Lung (tissue), 12 donors: ENCODE data around the gene GLT1D1. TPM values are rescaled to one million over a fixed set of nuclear protein-coding genes. Genes with fewer than 3 reads are reported as not detected.

ENCODE experiments used
- ATAC-seq: fragments of 200-7000 bp; cut with Tn5 transposase; one replicate; pipeline ENCODE4 v1.9.1; 2020; ENCODE audit warnings: moderate number of reproducible peaks; ENCODE audit not compliant: insufficient read depth, low FRiP score
- DNase-seq, 3 donors: peaks; one replicate each; pipeline ENCODE4 v3.0.0-alpha.2; 2013 to 2017
- H3K27ac ChIP-seq, 2 donors: one replicate each; pipeline ENCODE4 v1.5.1; 2013; ENCODE audit warnings: mild to moderate bottlenecking in 2 of 2, moderate library complexity in 2 of 2, control low read depth in 1 of 2, inconsistent platforms in 1 of 2, low read depth in 1 of 2, low read length in 1 of 2
- H3K27me3 ChIP-seq, 3 donors: one replicate each; pipeline ENCODE4 v1.5.1; 2013; ENCODE audit warnings: low read length in 2 of 3; ENCODE audit not compliant: control insufficient read depth in 3 of 3, insufficient read depth in 3 of 3
- H3K36me3 ChIP-seq, 4 donors: one replicate each; pipeline ENCODE4 v1.5.1; 2013; ENCODE audit warnings: low read length in 4 of 4, mild to moderate bottlenecking in 1 of 4, moderate library complexity in 1 of 4; ENCODE audit not compliant: control insufficient read depth in 4 of 4, insufficient read depth in 4 of 4
- H3K4me1 ChIP-seq, 5 donors: one replicate each; pipeline ENCODE4 v1.5.1; 2013; ENCODE audit warnings: low read length in 5 of 5, mild to moderate bottlenecking in 2 of 5, moderate library complexity in 1 of 5; ENCODE audit not compliant: control insufficient read depth in 5 of 5, insufficient read depth in 5 of 5
- H3K4me3 ChIP-seq: one replicate; pipeline ENCODE4 v1.5.1; 2013; ENCODE audit warnings: mild to moderate bottlenecking, control low read depth, moderate library complexity
- H3K9ac ChIP-seq, 2 donors: one replicate each; pipeline ENCODE4 v1.5.1; 2013; ENCODE audit warnings: low read length in 2 of 2, control low read depth in 1 of 2; ENCODE audit not compliant: insufficient read depth in 1 of 2
- H3K9me3 ChIP-seq, 4 donors: one replicate each; pipeline ENCODE4 v1.5.1; 2013; ENCODE audit warnings: low read length in 3 of 4, mild to moderate bottlenecking in 1 of 4, moderate library complexity in 1 of 4; ENCODE audit not compliant: control insufficient read depth in 4 of 4, insufficient read depth in 3 of 4
- WGBS, 2 donors: extraction: QIAGEN DNeasy Blood & Tissue Kit; methylation state at CpG; one replicate each; pipeline ENCODE4 v1.1.7; 2013; 5-methylcytosine and 5-hydroxymethylcytosine counted together
- polyA plus RNA-seq, 2 donors: library from polyadenylated mRNA; stranded (reverse); fragments of 200-250 nt; gene quantifications; one replicate each; pipeline ENCODE4 v1.2.1, GENCODE V29; 2013
- total RNA-seq, 2 donors: library from RNA; depleted of rRNA in 1 of 2; stranded (reverse); fragments of >200 nt in 1 of 2; gene quantifications; one replicate each; pipeline ENCODE4 v1.2.1, GENCODE V29; 2014 to 2021
- TF ChIP-seq, protein P1 (sequence below): IDR thresholded peaks from 2 replicates; pipeline ENCODE4 v1.5.1; 2012; ENCODE audit warnings: mild to moderate bottlenecking; ENCODE audit errors: control extremely low read depth, extremely low read depth
- donor health status: control.
- donor health status: control.
- donor health status: Bipolar disorder and iron deficiency.
- donor health status: healthy.
- donor health status: DM: yes; HTN: yes; CAD: no.

GLT1D1 gene
- total and polyA plus RNA-seq, 4 donors: 0.39 to 25.4 (median 4.2) TPM

DNA sequence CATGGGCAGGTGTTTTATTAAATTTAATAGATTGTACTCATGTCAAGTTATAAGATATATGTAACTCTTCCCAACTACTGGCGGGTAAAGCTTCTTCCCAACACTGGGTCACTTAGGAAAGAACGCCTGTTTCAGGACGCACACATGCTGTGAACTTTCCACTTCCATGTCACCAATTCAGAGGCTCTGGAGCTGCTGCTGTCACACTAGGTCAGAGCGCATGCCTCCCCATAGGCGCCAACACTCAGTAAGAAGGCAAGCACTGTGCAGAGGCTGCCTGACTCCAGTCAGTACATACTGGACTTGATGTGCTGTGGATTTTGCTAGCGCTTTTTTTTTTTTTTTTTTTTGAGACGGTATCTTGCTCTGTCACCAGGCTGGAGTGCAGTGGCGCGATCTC lies 46.7 kb upstream of the GLT1D1 start:
- Histone ChIP-seq H3K4me1 (peaks cover 0 to 6% (median 0%) of the 10 kb centered on the region in 5 donors), H3K4me3 (no peak overlapping the region), H3K27me3 (no peaks in the 10 kb centered on the region), H3K9ac (no peak overlapping the region), H3K9me3 (peaks cover 0 to 3% (median 1%) of the 10 kb centered on the region in 4 donors), H3K36me3 (peaks cover 3 to 29% (median 10%) of the 10 kb centered on the region in 4 donors), H3K27ac (no peak overlapping the region)
- no peak for DNase-seq
- TF ChIP-seq, protein P1, sequence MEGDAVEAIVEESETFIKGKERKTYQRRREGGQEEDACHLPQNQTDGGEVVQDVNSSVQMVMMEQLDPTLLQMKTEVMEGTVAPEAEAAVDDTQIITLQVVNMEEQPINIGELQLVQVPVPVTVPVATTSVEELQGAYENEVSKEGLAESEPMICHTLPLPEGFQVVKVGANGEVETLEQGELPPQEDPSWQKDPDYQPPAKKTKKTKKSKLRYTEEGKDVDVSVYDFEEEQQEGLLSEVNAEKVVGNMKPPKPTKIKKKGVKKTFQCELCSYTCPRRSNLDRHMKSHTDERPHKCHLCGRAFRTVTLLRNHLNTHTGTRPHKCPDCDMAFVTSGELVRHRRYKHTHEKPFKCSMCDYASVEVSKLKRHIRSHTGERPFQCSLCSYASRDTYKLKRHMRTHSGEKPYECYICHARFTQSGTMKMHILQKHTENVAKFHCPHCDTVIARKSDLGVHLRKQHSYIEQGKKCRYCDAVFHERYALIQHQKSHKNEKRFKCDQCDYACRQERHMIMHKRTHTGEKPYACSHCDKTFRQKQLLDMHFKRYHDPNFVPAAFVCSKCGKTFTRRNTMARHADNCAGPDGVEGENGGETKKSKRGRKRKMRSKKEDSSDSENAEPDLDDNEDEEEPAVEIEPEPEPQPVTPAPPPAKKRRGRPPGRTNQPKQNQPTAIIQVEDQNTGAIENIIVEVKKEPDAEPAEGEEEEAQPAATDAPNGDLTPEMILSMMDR: no peak
- 84 to 94% methylated on average over 8 to 9 of the region's 9 CpGs for WGBS, 2 donors
- no peak for ATAC-seq

DNA sequence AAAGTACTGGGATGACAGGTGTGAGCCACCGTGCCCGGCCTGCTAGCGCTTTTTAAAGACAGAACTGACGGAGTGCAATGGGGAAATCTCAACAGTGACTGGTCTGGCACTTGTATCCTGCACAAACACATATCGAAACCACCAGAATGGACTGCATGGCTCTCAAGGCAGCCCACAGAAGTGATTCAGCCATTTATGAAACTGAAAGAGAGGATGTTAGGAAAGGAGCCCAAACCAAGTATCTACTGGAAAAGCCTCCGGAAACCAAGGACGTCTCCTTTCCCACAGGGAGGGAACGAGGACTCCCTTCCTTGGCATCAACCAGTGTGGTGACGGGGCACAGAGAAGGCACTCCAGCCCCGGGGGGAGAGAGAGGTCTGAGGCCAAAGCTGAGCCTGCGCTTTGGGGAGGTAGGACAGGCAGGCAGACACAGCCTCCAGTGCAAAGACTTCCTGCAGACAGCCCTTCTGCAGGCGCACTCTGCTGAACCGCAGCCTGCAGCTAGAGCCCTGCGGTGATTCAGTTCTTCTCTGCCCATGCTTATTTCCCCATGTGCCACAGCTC lies 46.0 kb upstream of the GLT1D1 start:
- ATAC-seq (peak; percentile 20), DNase-seq (no peak)
- no peak overlapping the region for H3K4me3 ChIP-seq
- no peaks in the 10 kb centered on the region for H3K27me3 ChIP-seq
- H3K9ac ChIP-seq: no peak overlapping the region
- peaks cover 0 to 3% (median 1%) of the 10 kb centered on the region in 4 donors for H3K9me3 ChIP-seq
- TF ChIP-seq, protein P1: no peak
- peak overlapping the region in 1 of 2 donors; percentile 67 for H3K27ac ChIP-seq
- H3K4me1 ChIP-seq: peaks cover 0 to 6% (median 0%) of the 10 kb centered on the region in 5 donors
- WGBS, 2 donors: 80 to 84% methylated on average over 14 of the region's 14 CpGs
- peaks cover 3 to 29% (median 10%) of the 10 kb centered on the region in 4 donors for H3K36me3 ChIP-seq

DNA sequence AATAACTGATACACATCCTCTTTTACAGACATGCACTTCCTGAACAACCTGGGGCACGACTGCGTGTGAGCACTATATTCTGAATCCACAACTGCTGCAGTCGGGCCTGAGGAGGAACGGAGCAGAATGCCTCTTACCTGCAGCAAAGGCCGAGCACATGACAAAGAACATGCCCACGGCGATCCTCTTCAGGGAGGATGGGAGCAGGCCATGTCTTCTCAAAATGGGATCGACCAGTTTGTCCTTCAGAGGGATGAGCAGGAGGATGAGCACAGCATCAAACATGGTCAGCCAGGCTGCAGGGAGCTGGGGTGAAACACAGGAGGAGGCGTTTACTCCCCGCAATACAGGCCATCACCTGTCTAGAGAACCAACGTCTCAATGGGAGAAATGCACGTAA lies 44.6 kb upstream of the GLT1D1 start:
- DNase-seq (no peak), ATAC-seq (no peak)
- Histone ChIP-seq H3K27ac (no peak overlapping the region), H3K36me3 (peaks cover 3 to 27% (median 14%) of the 10 kb centered on the region in 4 donors), H3K4me3 (no peak overlapping the region), H3K9ac (no peak overlapping the region), H3K9me3 (peaks cover 0 to 3% (median 1%) of the 10 kb centered on the region in 4 donors), H3K4me1 (peaks cover 0 to 7% (median 0%) of the 10 kb centered on the region in 5 donors), H3K27me3 (no peaks in the 10 kb centered on the region)
- TF ChIP-seq, protein P1: no peak
- WGBS, 2 donors: 84 to 89% methylated on average over 12 of the region's 12 CpGs
